HCT116 (cell line): ENCODE measurements around the gene SHOC2.

Experiments used
- CEBPB ChIP-seq: IDR thresholded peaks from 2 replicates; pipeline ENCODE4 v1.6.1; 2012; ENCODE audit warnings: low read depth
- EZH2 ChIP-seq: fragments of 200-600 bp; sonication (generic); IDR thresholded peaks from 2 replicates; pipeline ENCODE4 v1.6.1; 2017; ENCODE audit warnings: antibody characterized with exemption, mixed run types
- EZH2phosphoT487 ChIP-seq: fragments of 200-600 bp; IDR thresholded peaks from 2 replicates; pipeline ENCODE4 v1.6.1; 2018; ENCODE audit warnings: antibody characterized with exemption, borderline replicate concordance
- JUND ChIP-seq: IDR thresholded peaks from 2 replicates; pipeline ENCODE4 v1.6.1; 2012
- POLR2A ChIP-seq: IDR thresholded peaks from 2 replicates; pipeline ENCODE4 v1.7.0; 2011; ENCODE audit warnings: borderline replicate concordance; ENCODE audit not compliant: insufficient read depth, insufficient read length; ENCODE audit errors: extremely low read depth
- POLR2AphosphoS5 ChIP-seq: IDR thresholded peaks from 2 replicates; pipeline ENCODE4 v1.6.1; 2011; ENCODE audit warnings: mild to moderate bottlenecking, low read depth, low read length, moderate library complexity
- SRF ChIP-seq: IDR thresholded peaks from 2 replicates; pipeline ENCODE4 v1.6.1; 2012; ENCODE audit warnings: low read depth
- TF ChIP-seq, protein P1 (sequence below), 3 experiments: fragments of 200-600 bp in 1 of 3; sonication (generic) in 1 of 3; IDR thresholded peaks in 2 of 3; conservative IDR thresholded peaks in 1 of 3; 2 replicates each; pipeline ENCODE4 v1.5.1; 2012 to 2017; ENCODE audit warnings: low read depth in 2 of 3, low read length in 2 of 3, antibody characterized with exemption in 1 of 3, borderline replicate concordance in 1 of 3, control low read depth in 1 of 3, mild to moderate bottlenecking in 1 of 3, mixed read lengths in 1 of 3, mixed run types in 1 of 3, moderate library complexity in 1 of 3; ENCODE audit not compliant: insufficient read depth in 1 of 3
- TF ChIP-seq, protein P2 (sequence below): IDR thresholded peaks from 2 replicates; pipeline ENCODE4 v1.6.1; 2011; ENCODE audit warnings: mild to moderate bottlenecking, low read length, moderate library complexity; ENCODE audit not compliant: insufficient replicate concordance; ENCODE audit errors: extremely low read depth

DNA sequence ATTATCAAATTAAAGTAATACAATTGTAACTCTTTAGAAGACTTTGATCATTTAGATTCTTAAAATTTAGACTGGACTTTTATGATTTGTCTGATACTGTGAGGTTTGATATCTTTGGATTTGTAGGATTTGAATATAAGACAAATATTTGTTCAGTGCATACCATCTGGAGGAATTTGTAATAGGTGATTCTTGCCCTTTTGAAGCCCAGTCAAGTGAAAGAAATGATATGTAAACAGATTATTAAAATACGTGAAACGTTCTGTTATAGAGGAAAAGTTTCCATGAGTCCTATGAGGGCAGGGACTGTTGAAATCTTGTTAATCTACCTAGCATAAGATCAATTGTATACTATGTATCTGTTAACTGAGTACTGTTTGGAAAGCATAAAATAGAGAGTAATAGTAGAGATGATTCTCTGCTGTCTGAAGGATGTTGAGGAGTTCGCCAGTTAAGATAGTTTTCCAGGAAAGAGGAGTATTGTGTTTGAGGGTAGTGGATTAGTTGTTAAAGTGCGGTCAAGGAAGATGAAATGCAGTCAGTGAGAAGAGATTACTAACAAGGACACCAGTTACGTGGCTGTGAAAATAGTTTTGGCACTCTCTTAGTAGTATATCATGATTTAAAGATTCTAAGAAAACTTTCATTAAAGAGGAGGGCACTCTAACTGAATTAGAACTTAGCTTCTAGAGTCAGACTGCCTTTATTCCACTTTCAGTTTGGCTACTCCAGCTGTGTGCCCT is 33.3 kb upstream of the SHOC2 start:
- TF ChIP-seq EZH2phosphoT487 (no peak), POLR2A (no peak), POLR2AphosphoS5 (no peak), SRF (no peak), EZH2 (no peak), CEBPB (no peak), JUND (no peak)
- TF ChIP-seq, protein P1, sequence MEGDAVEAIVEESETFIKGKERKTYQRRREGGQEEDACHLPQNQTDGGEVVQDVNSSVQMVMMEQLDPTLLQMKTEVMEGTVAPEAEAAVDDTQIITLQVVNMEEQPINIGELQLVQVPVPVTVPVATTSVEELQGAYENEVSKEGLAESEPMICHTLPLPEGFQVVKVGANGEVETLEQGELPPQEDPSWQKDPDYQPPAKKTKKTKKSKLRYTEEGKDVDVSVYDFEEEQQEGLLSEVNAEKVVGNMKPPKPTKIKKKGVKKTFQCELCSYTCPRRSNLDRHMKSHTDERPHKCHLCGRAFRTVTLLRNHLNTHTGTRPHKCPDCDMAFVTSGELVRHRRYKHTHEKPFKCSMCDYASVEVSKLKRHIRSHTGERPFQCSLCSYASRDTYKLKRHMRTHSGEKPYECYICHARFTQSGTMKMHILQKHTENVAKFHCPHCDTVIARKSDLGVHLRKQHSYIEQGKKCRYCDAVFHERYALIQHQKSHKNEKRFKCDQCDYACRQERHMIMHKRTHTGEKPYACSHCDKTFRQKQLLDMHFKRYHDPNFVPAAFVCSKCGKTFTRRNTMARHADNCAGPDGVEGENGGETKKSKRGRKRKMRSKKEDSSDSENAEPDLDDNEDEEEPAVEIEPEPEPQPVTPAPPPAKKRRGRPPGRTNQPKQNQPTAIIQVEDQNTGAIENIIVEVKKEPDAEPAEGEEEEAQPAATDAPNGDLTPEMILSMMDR (IDR thresholded peaks at IDR 0.05 in 2 of 3, conservative IDR thresholded peaks at IDR 0.05 in 1 of 3; ENCODE audit: borderline replicate concordance in 1 of 3, insufficient read depth in 1 of 3, low read depth in 2 of 3, low read length in 2 of 3) = no peak
- TF ChIP-seq, protein P2, sequence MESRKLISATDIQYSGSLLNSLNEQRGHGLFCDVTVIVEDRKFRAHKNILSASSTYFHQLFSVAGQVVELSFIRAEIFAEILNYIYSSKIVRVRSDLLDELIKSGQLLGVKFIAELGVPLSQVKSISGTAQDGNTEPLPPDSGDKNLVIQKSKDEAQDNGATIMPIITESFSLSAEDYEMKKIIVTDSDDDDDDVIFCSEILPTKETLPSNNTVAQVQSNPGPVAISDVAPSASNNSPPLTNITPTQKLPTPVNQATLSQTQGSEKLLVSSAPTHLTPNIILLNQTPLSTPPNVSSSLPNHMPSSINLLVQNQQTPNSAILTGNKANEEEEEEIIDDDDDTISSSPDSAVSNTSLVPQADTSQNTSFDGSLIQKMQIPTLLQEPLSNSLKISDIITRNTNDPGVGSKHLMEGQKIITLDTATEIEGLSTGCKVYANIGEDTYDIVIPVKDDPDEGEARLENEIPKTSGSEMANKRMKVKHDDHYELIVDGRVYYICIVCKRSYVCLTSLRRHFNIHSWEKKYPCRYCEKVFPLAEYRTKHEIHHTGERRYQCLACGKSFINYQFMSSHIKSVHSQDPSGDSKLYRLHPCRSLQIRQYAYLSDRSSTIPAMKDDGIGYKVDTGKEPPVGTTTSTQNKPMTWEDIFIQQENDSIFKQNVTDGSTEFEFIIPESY = no peak
